Large intestine (tissue), 3 donors: Measurements from ENCODE around the gene PEX7. TPM values are rescaled to one million over a fixed set of nuclear protein-coding genes. Genes with fewer than 3 reads are reported as not detected.

Experiments used
- DNase-seq, 2 donors: peaks; one replicate each; pipeline versions ENCODE4 v3.0.0 to v3.0.0-alpha.2; 2013
- H3K27ac ChIP-seq: one replicate; pipeline ENCODE4 v1.5.1; 2013; ENCODE audit warnings: low read length
- H3K27me3 ChIP-seq: 2 replicates; pipeline ENCODE4 v1.6.1; 2013; ENCODE audit warnings: low read length; ENCODE audit not compliant: control insufficient read depth, insufficient read depth
- H3K36me3 ChIP-seq: 2 replicates; pipeline ENCODE4 v1.6.1; 2013; ENCODE audit warnings: low read length; ENCODE audit not compliant: control insufficient read depth, insufficient read depth
- H3K4me1 ChIP-seq: one replicate; pipeline ENCODE4 v1.6.1; 2013; ENCODE audit warnings: low read length; ENCODE audit not compliant: control insufficient read depth, insufficient read depth
- H3K4me3 ChIP-seq: one replicate; pipeline ENCODE4 v1.5.1; 2013; ENCODE audit warnings: low read length
- H3K9me3 ChIP-seq: one replicate; pipeline ENCODE4 v1.6.1; 2013; ENCODE audit warnings: mild to moderate bottlenecking, low read depth, low read length, moderate library complexity; ENCODE audit not compliant: control insufficient read depth
- WGBS: methylation state at CpG from one replicate; pipeline ENCODE4 v1.1.5; 2013; ENCODE audit warnings: low lambda C conversion rate; ENCODE audit not compliant: insufficient coverage; 5-methylcytosine and 5-hydroxymethylcytosine counted together
- polyA plus RNA-seq: library from polyadenylated mRNA; unstranded; fragments of 120-200 nt; gene quantifications from one replicate; pipeline ENCODE4 v1.2.1, GENCODE V29; 2013

PEX7 gene
- polyA plus RNA-seq, 1 donor = 14.7 TPM

GRCh38 chr6:136961848-136962247 is 139.5 kb downstream of the PEX7 start:
- no peak for DNase-seq
- H3K4me3 ChIP-seq = no peak overlapping the region
- H3K9me3 ChIP-seq = no peaks in the 10 kb centered on the region
- no peak overlapping the region for H3K27ac ChIP-seq
- 89% methylated on average over 2 of the region's 5 CpGs for WGBS
- H3K4me1 ChIP-seq = peaks cover 21% of the 10 kb centered on the region
- H3K36me3 ChIP-seq = no peaks in the 10 kb centered on the region
- no peaks in the 10 kb centered on the region for H3K27me3 ChIP-seq

GRCh38 chr6:136962661-136963060 is 140.3 kb downstream of the PEX7 start:
- peaks cover 21% of the 10 kb centered on the region for H3K4me1 ChIP-seq
- DNase-seq = peak; percentile 36 to 71
- no peaks in the 10 kb centered on the region for H3K9me3 ChIP-seq
- H3K27me3 ChIP-seq = no peaks in the 10 kb centered on the region
- no peaks in the 10 kb centered on the region for H3K36me3 ChIP-seq
- no peak overlapping the region for H3K4me3 ChIP-seq
- 100% methylated on average over 1 of the region's 4 CpGs for WGBS
- peak overlapping the region; percentile 22 for H3K27ac ChIP-seq

GRCh38 chr6:136963259-136963658 is 140.9 kb downstream of the PEX7 start:
- peaks cover 21% of the 10 kb centered on the region for H3K4me1 ChIP-seq
- H3K9me3 ChIP-seq = no peaks in the 10 kb centered on the region
- H3K27me3 ChIP-seq = no peaks in the 10 kb centered on the region
- DNase-seq = no peak
- H3K27ac ChIP-seq = no peak overlapping the region
- WGBS = no CpG with 5 or more reads among the region's 2 CpGs
- H3K4me3 ChIP-seq = no peak overlapping the region
- no peaks in the 10 kb centered on the region for H3K36me3 ChIP-seq

Other genes with a start within 250 kb of the PEX7 start
- gene MAP3K5, start 30.1 kb upstream of the PEX7 start, polyA plus RNA-seq = 7.4 TPM
- gene SLC35D3, start 99.7 kb downstream of the PEX7 start, polyA plus RNA-seq = 0.49 TPM
- gene IL20RA, start 222.4 kb downstream of the PEX7 start, polyA plus RNA-seq = 2.5 TPM